NCI-H187 treated with DMSO at 0.1 percent for 48 hours (cell line): ENCODE data around the gene RNF17.
"Not testable (repeated sequence)": the region's sequence is repeated elsewhere in the genome, so short reads cannot be mapped to it uniquely, and the experiment has no call there.

Experiments used
- DNase-seq: peaks from one replicate; lab custom pipeline; 2025; lab: John Stamatoyannopoulos, UW

Gene RNF17

GRCh38 chr13:24763596-24764275 lies at the start of gene RNF17:
Gene RNF17, plus strand, starts transcription at chr13:24764169. Its CDS starts 35 bp downstream, at chr13:24764204.
- DNase-seq, result no peak

- no peak for DNase-seq
These were observed 48.0 kb upstream of the RNF17 start for GRCh38 chr13:24716011-24716410.

GRCh38 chr13:24716446-24716845 lies 47.5 kb upstream of the RNF17 start:
- DNase-seq, result no peak

GRCh38 chr13:24717217-24717616 lies 46.8 kb upstream of the RNF17 start:
- DNase-seq, result no peak

GRCh38 chr13:24718192-24718965 lies 45.6 kb upstream of the RNF17 start:
- DNase-seq, result no peak

GRCh38 chr13:24719139-24719538 lies 44.8 kb upstream of the RNF17 start:
- DNase-seq, result no peak

GRCh38 chr13:24723206-24723605 lies 40.8 kb upstream of the RNF17 start:
- DNase-seq, result no peak

- no peak for DNase-seq
These were observed 39.3 kb upstream of the RNF17 start for GRCh38 chr13:24724714-24725113.

- no peak for DNase-seq
These were observed 38.6 kb upstream of the RNF17 start for GRCh38 chr13:24725379-24725778.

GRCh38 chr13:24727731-24728601 lies 36.0 kb upstream of the RNF17 start:
- no peak for DNase-seq

GRCh38 chr13:24730873-24731567 lies 32.9 kb upstream of the RNF17 start:
- not testable (repeated sequence) for DNase-seq

GRCh38 chr13:24734950-24735349 lies 29.0 kb upstream of the RNF17 start:
- no peak for DNase-seq

- no peak for DNase-seq
These were observed 26.9 kb upstream of the RNF17 start for GRCh38 chr13:24737042-24737441.

GRCh38 chr13:24738366-24738847 lies 25.6 kb upstream of the RNF17 start:
- DNase-seq, result no peak

- DNase-seq, result no peak
These were observed 23.7 kb upstream of the RNF17 start for GRCh38 chr13:24740014-24740890.

- no peak for DNase-seq
These were observed 22.8 kb upstream of the RNF17 start for GRCh38 chr13:24741016-24741662.

GRCh38 chr13:24741791-24742190 lies 22.2 kb upstream of the RNF17 start:
- no peak for DNase-seq

- no peak for DNase-seq
These were observed 21.7 kb upstream of the RNF17 start for GRCh38 chr13:24742294-24742693.

GRCh38 chr13:24742977-24743376 lies 21.0 kb upstream of the RNF17 start:
- no peak for DNase-seq

- DNase-seq, result no peak
These were observed 19.7 kb upstream of the RNF17 start for GRCh38 chr13:24744247-24744646.
